KOPT-K1 (cell line): ENCODE measurements around the gene DCLK2.

Source experiments
- H3K27ac ChIP-seq: fragments of 200-600 bp; sonication (generic); 2 replicates; pipeline ENCODE4 v1.5.1; 2016; ENCODE audit warnings: antibody characterized with exemption, mild to moderate bottlenecking, low read depth, low read length; ENCODE audit not compliant: poor library complexity, severe bottlenecking
- H3K36me3 ChIP-seq: fragments of 200-600 bp; sonication (generic); 2 replicates; pipeline ENCODE4 v1.5.1; 2017; ENCODE audit warnings: antibody characterized with exemption, mild to moderate bottlenecking, low read length, moderate library complexity; ENCODE audit not compliant: insufficient read depth
- H3K9me3 ChIP-seq: fragments of 200-600 bp; sonication (generic); 2 replicates; pipeline ENCODE4 v1.5.1; 2017; ENCODE audit warnings: antibody characterized with exemption, low read length, mild to moderate bottlenecking; ENCODE audit not compliant: insufficient read depth, poor library complexity, severe bottlenecking

DCLK2 gene

DNA sequence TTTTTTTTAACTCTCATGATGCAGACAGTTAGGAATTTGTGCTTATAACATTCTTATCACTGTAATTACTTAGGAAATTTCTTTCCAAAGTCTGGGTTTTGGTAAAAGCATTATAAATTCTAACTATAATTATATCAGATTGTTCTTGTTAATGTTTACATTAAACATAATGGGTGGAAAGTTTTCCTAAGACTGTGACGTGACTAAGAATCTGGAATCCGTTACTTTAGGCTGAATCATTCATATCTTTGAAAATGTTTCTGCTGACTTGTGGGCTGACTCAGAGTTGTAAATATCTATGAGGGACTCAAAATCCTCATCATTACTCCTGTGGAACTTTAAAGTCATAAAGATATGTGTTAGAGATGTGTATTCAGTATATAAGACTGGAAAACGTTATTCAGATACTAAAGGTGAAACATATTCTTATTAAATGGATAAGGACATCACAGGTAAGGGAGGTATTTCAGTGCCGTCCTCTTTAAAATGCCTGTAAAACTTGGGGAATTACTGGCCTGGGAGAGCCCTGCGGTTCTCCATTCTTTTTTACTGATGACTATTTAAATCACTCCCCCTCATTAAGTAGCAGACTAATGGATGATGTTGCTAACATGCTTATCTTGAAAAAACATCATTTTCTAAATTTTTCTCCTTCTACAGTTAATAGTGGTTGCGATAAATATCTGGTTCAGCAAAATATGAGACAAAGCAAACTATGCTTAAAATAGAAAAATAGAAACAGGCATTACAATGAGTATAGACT, 159.0 kb downstream of the DCLK2 start:
- Histone ChIP-seq H3K36me3 (no peaks in the 10 kb centered on the region), H3K9me3 (no peaks in the 10 kb centered on the region), H3K27ac (no peak overlapping the region)

GRCh38 chr4:150238591-150238990, 160.3 kb downstream of the DCLK2 start:
- no peak overlapping the region for H3K27ac ChIP-seq
- no peaks in the 10 kb centered on the region for H3K36me3 ChIP-seq
- H3K9me3 ChIP-seq: no peaks in the 10 kb centered on the region

DNA sequence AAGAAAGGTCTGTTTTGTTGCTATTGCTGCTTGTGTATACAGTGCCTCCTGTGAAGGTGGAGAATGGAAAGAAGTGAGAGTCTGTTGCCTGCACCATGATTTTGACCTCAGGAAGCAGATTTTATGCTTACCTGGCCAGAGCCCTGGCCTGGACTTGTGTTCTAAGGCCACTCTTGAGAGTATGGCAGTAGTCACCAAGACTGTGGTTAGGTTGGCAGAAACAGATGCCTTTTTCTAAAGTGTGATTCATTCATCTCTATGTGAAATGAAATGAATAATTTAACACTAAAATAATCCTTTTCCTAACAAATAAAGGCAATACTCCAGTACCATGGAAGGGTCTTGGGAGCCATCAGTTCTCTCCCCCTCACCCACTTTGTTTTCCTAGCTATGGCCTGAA, 161.8 kb downstream of the DCLK2 start:
- no peak overlapping the region for H3K27ac ChIP-seq
- no peaks in the 10 kb centered on the region for H3K9me3 ChIP-seq
- H3K36me3 ChIP-seq: no peaks in the 10 kb centered on the region

GRCh38 chr4:150242820-150243458, 164.7 kb downstream of the DCLK2 start:
- no peaks in the 10 kb centered on the region for H3K9me3 ChIP-seq
- no peaks in the 10 kb centered on the region for H3K36me3 ChIP-seq
- H3K27ac ChIP-seq: no peak overlapping the region

- Histone ChIP-seq H3K9me3 (no peaks in the 10 kb centered on the region), H3K27ac (no peak overlapping the region), H3K36me3 (no peaks in the 10 kb centered on the region)
Measured at GRCh38 chr4:150243932-150244331, 165.7 kb downstream of the DCLK2 start.

- Histone ChIP-seq H3K36me3 (no peaks in the 10 kb centered on the region), H3K27ac (no peak overlapping the region), H3K9me3 (no peaks in the 10 kb centered on the region)
Measured at GRCh38 chr4:150244600-150244999, 166.4 kb downstream of the DCLK2 start.

DNA sequence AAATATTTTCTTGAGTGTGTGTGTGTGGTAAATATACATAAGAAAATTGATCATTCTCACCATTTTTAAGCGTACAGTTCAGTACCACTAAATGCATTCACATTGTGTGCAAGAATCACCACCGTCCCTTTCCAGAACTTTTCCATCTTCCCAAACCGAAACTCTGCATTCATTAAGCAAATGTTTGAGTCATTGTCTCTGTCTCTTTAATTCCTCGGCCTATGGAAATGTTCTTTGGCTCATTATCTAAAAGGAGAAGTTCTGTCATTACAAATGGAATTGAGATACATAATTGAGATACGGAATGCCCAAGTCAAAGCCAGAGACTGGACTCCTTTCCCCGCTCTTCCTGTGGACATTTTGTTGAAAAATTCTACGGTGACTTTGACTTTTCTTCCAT, 168.9 kb downstream of the DCLK2 start:
- no peak overlapping the region for H3K27ac ChIP-seq
- H3K9me3 ChIP-seq: no peaks in the 10 kb centered on the region
- no peaks in the 10 kb centered on the region for H3K36me3 ChIP-seq

- Histone ChIP-seq H3K27ac (no peak overlapping the region), H3K9me3 (no peaks in the 10 kb centered on the region), H3K36me3 (no peaks in the 10 kb centered on the region)
Measured at GRCh38 chr4:150248181-150248580, 169.9 kb downstream of the DCLK2 start.

DNA sequence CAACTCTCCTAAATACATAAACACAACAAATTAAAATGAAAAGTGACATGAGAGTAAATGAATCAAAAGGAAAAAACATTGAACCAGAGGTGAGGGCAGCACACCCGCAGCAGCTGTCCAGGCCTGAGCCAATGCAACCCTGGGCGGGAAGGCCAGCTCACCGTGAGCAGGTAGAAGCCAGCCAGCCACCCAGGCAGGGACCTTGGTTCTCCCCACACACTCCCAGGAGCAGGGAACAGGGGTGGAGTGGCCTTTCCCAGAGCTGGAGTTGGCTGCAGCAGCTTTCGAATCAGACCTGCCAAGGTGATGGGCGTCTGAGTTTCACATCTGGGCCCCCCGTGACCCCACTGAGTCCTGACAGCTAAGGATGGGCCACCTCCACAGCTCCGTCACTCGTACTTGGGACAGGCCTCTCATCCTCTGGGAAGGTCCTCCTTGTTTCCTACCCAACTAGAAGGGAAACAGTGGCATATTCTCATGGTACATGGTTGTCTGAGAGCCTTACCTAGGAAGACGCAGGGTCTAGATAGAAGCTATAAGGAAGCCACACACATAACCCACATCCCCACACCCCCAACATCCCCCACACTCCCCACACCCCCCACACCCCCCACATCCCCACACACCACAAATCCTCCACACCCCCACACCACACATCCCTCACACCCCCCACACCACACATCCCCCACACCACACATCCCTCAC, 172.2 kb downstream of the DCLK2 start:
- H3K36me3 ChIP-seq: no peaks in the 10 kb centered on the region
- H3K27ac ChIP-seq: no peak overlapping the region

DNA sequence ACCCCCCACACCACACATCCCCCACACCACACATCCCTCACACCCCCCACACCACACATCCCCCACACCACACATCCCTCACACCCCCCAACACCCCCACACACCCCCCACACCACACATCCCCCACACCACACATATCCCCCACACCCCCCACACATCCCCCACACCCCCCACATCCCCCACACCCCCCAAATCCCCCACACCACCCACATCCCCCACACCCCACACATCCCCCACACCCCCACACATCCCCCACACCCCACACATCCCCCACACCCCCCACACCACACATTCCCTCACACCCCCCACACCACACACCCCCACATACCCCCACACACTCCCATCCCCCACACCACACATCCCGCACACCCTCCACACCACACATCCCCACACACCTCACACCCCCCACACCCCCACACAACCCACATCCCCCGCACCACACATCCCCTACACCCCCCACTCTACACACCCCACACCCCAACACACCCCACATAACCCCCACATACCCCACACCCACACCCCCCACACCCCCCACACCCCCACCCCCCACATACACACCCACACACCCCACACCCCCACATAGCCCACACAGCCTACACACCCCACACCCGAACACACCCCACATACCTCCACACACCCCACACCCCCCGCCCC, 172.9 kb downstream of the DCLK2 start:
- Histone ChIP-seq H3K27ac (no peak overlapping the region), H3K36me3 (no peaks in the 10 kb centered on the region), H3K9me3 (no peaks in the 10 kb centered on the region)

More for the DNA sequence above, 172.2 kb downstream of the DCLK2 start:
- no peaks in the 10 kb centered on the region for H3K9me3 ChIP-seq

GRCh38 chr4:150251752-150252190, 173.5 kb downstream of the DCLK2 start:
- Histone ChIP-seq H3K27ac (no peak overlapping the region), H3K36me3 (no peaks in the 10 kb centered on the region)

DNA sequence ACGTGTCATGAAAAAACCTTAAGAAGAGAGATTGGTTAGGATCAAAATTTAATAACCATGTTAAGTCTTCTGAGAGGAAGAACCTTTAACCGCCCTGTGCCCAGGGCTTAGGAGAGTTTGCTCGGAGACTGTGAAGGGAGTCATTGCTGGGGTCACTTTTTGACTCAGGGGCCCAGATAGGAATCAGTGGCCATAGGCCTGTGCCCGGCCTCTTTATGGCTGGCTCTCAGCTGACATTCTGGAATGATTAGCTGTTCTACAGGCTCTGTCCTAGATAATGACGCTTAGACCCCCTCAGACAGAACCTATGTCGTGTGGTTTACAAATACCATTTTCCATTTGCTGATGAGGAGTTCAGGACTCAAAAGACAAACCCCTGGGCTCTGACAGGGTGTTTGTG, 174.1 kb downstream of the DCLK2 start:
- H3K9me3 ChIP-seq: no peaks in the 10 kb centered on the region
- H3K27ac ChIP-seq: no peak overlapping the region
- no peaks in the 10 kb centered on the region for H3K36me3 ChIP-seq

More at GRCh38 chr4:150251752-150252190, 173.5 kb downstream of the DCLK2 start:
- no peaks in the 10 kb centered on the region for H3K9me3 ChIP-seq

DNA sequence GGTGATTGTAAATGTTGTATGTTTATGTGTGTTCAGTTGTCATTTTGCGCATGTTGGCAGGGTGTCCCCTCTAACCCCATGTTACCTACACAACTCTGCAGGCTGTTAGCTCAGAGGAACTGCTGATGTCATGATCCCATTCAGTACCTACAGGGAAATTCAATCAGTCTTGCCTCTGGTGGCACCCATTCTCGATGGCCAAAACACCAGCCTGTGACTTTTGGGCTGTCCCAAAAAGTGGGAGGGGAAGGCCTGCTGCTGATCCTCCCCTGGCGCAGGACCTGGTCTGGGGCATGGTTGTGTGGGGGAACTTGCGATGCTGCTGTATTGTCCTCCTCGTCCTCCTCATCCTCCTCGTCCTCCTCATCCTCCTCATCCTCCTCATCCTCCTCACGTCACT, 174.5 kb downstream of the DCLK2 start:
- no peak overlapping the region for H3K27ac ChIP-seq
- no peaks in the 10 kb centered on the region for H3K9me3 ChIP-seq
- no peaks in the 10 kb centered on the region for H3K36me3 ChIP-seq

GRCh38 chr4:150253416-150253815, 175.2 kb downstream of the DCLK2 start:
- no peak overlapping the region for H3K27ac ChIP-seq
- no peaks in the 10 kb centered on the region for H3K36me3 ChIP-seq

More at GRCh38 chr4:150253416-150253815, 175.2 kb downstream of the DCLK2 start:
- H3K9me3 ChIP-seq: no peaks in the 10 kb centered on the region
